ENCODE data around the gene KLK10. TPM values are rescaled to one million over a fixed set of nuclear protein-coding genes. Genes with fewer than 3 reads are reported as not detected.

Gene KLK10
- total and polyA plus RNA-seq, 10 donors, result 0.06 to 0.13 (median 0.09) TPM; not detected in 7

DNA sequence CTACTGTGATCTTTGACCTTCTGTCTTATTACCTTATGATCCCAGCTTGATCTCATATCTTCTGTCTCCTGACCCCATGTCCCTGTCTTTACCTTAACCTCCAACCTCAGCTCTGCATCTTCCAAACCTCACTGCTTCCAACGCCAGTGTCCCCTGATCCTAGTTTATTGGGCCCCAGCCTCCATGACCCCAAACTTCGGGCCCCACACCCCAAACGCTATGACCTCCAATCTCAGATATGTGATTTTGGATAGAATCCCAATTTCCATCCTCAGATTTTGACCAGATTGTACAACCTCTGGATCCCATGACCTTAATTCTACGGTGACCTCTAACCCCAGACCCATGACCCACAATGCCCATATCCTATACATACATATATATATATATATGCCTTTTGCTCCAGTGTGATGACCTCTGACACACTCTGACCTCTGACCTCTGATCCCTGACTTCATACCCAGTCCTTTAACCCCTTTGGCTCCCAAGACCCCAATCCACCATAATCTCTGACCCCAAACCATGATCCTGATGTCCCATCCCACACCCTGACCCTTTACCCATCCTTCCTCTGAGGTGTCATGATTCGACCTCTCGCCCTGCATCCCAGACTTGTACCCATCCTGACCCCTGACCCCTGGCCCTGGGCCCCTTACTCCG lies 11.8 kb upstream of the KLK10 start:
- DNase-seq, result no peak

DNA sequence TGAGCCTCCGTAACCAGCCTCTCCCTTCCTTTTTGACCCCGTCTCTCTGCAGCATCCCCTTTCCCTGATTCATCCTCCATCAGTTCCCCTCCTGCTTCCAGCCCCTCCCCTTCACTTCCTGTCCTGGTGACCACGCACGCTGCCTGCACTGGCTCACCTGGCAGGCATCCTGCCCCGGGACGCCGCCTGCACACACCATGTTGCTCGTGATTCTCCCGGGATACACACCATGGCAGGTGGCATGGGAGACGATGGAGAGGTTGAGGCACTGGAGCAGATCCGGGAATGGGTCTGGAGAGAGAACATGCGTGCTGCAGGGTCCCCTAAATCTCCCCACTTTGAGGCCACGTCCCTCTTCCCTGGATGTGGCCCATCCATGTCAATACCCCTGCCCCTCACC lies 11.1 kb upstream of the KLK10 start:
- intact Hi-C loops (cut with DNase I; ENCODE audit: low total_unique reads), result no loop called here
- TF ChIP-seq POLR2AphosphoS5 (IDR thresholded peaks at IDR 0.05) (no peak), POLR2A (IDR thresholded peaks at IDR 0.05) (no peak)
- TF ChIP-seq, protein P1, sequence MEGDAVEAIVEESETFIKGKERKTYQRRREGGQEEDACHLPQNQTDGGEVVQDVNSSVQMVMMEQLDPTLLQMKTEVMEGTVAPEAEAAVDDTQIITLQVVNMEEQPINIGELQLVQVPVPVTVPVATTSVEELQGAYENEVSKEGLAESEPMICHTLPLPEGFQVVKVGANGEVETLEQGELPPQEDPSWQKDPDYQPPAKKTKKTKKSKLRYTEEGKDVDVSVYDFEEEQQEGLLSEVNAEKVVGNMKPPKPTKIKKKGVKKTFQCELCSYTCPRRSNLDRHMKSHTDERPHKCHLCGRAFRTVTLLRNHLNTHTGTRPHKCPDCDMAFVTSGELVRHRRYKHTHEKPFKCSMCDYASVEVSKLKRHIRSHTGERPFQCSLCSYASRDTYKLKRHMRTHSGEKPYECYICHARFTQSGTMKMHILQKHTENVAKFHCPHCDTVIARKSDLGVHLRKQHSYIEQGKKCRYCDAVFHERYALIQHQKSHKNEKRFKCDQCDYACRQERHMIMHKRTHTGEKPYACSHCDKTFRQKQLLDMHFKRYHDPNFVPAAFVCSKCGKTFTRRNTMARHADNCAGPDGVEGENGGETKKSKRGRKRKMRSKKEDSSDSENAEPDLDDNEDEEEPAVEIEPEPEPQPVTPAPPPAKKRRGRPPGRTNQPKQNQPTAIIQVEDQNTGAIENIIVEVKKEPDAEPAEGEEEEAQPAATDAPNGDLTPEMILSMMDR (IDR thresholded peaks at IDR 0.05 in 8 of 11, conservative IDR thresholded peaks at IDR 0.05 in 3 of 11), result no peak
- Histone ChIP-seq H3K36me3 (no peaks in the 10 kb centered on the region), H3K27ac (no peak overlapping the region), H3K27me3 (replicated peaks in 1 of 7) (peaks cover 0 to 90% (median 12%) of the 10 kb centered on the region in 7 donors), H3K4me1 (no peaks in the 10 kb centered on the region), H3K4me3 (no peak overlapping the region), H3K9me3 (no peaks in the 10 kb centered on the region)
- 64 to 72% (median 68%) methylated on average over 13 of the region's 13 CpGs for WGBS, 5 donors
- no peak for DNase-seq

More for the DNA sequence above, 11.8 kb upstream of the KLK10 start:
- no peaks in the 10 kb centered on the region for H3K4me1 ChIP-seq
- no peak overlapping the region for H3K27ac ChIP-seq
- H3K36me3 ChIP-seq, result no peaks in the 10 kb centered on the region
- intact Hi-C loops (cut with DNase I; ENCODE audit: low total_unique reads), result no loop called here
- 76 to 89% (median 84%) methylated on average over 7 of the region's 7 CpGs for WGBS, 5 donors
- H3K9me3 ChIP-seq, result no peaks in the 10 kb centered on the region
- no peak overlapping the region for H3K4me3 ChIP-seq
- TF ChIP-seq POLR2AphosphoS5 (IDR thresholded peaks at IDR 0.05) (no peak), POLR2A (IDR thresholded peaks at IDR 0.05) (no peak)
- TF ChIP-seq, protein P1 (IDR thresholded peaks at IDR 0.05 in 8 of 11, conservative IDR thresholded peaks at IDR 0.05 in 3 of 11), result no peak
- H3K27me3 ChIP-seq (replicated peaks in 1 of 7), result peaks cover 0 to 85% (median 8%) of the 10 kb centered on the region in 7 donors

DNA sequence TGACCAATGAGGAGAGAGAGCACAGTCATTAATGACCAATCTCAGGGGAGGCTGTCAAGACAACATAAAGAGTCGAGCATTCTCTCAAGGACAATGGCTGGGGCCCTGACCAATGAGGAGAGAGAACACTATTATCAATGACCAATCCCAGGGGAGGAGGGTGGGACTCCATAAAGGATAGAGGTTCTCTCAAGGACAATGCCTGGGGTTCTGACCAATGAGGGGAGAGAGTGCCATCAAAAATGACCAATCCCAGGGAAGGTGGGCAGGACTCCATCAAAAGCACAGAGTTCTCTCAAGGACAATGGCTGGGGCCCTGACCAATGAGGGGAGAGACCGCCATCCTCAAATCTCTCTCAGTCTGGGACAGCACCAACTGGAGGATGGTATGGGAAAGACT lies 10.2 kb upstream of the KLK10 start:
- no peaks in the 10 kb centered on the region for H3K36me3 ChIP-seq
- H3K4me3 ChIP-seq, result no peak overlapping the region
- WGBS, 5 donors, result 65 to 87% (median 80%) methylated on average over 2 of the region's 2 CpGs
- no peaks in the 10 kb centered on the region for H3K4me1 ChIP-seq
- H3K27ac ChIP-seq, result no peak overlapping the region
- peaks cover 0 to 90% (median 12%) of the 10 kb centered on the region in 7 donors for H3K27me3 ChIP-seq (replicated peaks in 1 of 7)
- DNase-seq, result no peak
- H3K9me3 ChIP-seq, result no peaks in the 10 kb centered on the region
- TF ChIP-seq POLR2A (IDR thresholded peaks at IDR 0.05), result no peak
- TF ChIP-seq POLR2AphosphoS5 (IDR thresholded peaks at IDR 0.05), result no peak
- TF ChIP-seq, protein P1 (IDR thresholded peaks at IDR 0.05 in 8 of 11, conservative IDR thresholded peaks at IDR 0.05 in 3 of 11), result no peak
- intact Hi-C loops (cut with DNase I; ENCODE audit: low total_unique reads), result no loop called here

DNA sequence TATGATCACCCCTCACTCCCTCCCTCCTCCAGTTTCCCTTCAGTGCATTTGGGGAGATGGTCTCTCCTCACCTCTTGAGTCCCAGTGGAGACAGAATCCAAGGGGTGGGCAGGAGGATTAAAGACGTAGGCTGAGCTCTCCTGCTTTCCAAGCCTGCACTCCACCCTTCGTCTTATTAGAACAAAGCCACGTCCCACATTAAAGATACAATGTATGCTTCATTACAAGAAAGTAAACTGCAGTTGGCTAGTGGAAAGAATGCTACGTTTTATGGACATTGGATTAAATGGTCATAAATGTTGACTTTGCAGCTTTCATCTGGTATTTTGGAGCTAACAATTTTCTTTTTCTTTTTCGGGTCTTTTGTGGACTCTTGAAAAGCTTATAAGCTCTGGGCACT lies 8.4 kb upstream of the KLK10 start:
- intact Hi-C loops (cut with DNase I; ENCODE audit: low total_unique reads), result no loop called here
- no peaks in the 10 kb centered on the region for H3K4me1 ChIP-seq

More for the DNA sequence above, 8.4 kb upstream of the KLK10 start:
- Histone ChIP-seq H3K4me3 (no peak overlapping the region), H3K9me3 (no peaks in the 10 kb centered on the region), H3K36me3 (no peaks in the 10 kb centered on the region), H3K27ac (no peak overlapping the region), H3K27me3 (replicated peaks in 1 of 7) (peaks cover 0 to 90% (median 25%) of the 10 kb centered on the region in 7 donors)
- 66 to 74% (median 70%) methylated on average over 5 of the region's 5 CpGs for WGBS, 5 donors
- TF ChIP-seq, protein P1 (IDR thresholded peaks at IDR 0.05 in 8 of 11, conservative IDR thresholded peaks at IDR 0.05 in 3 of 11), result no peak
- TF ChIP-seq POLR2A (IDR thresholded peaks at IDR 0.05), result no peak
- TF ChIP-seq POLR2AphosphoS5 (IDR thresholded peaks at IDR 0.05), result no peak
- no peak for DNase-seq

Data from spleen (tissue), 11 donors.